SIG-M5 treated with dmso at 0.1 percent for 504 hours (cell line): ENCODE measurements around the gene UNC5C.
"Not testable (repeated sequence)": the region's sequence is repeated elsewhere in the genome, so short reads cannot be mapped to it uniquely, and the experiment has no call there.

Source experiments
- DNase-seq: peaks from one replicate; lab custom pipeline; 2025; ENCODE audit not compliant: unreplicated experiment; lab: John Stamatoyannopoulos, UW

UNC5C gene

GRCh38 chr4:95183656-95184408 lies 364.9 kb downstream of the UNC5C start:
- no peak for DNase-seq

GRCh38 chr4:95181996-95182306 lies 366.8 kb downstream of the UNC5C start:
- DNase-seq = no peak

- no peak for DNase-seq
Measured at GRCh38 chr4:95181243-95181995, 367.4 kb downstream of the UNC5C start.

GRCh38 chr4:95180531-95181242 lies 368.1 kb downstream of the UNC5C start:
- no peak for DNase-seq

GRCh38 chr4:95178938-95179337 lies 369.8 kb downstream of the UNC5C start:
- no peak for DNase-seq

GRCh38 chr4:95171377-95171776 lies 377.4 kb downstream of the UNC5C start:
- not testable (repeated sequence) for DNase-seq

- DNase-seq = no peak
Measured at GRCh38 chr4:95170176-95170575, 378.6 kb downstream of the UNC5C start.

GRCh38 chr4:95167805-95168204 lies 381.0 kb downstream of the UNC5C start:
- DNase-seq = no peak

- peak; percentile 47 for DNase-seq
Measured at GRCh38 chr4:95165926-95166524, 382.7 kb downstream of the UNC5C start.

GRCh38 chr4:95162867-95163266 lies 385.9 kb downstream of the UNC5C start:
- DNase-seq = no peak

GRCh38 chr4:95161781-95162469 lies 386.8 kb downstream of the UNC5C start:
- no peak for DNase-seq

- no peak for DNase-seq
Measured at GRCh38 chr4:95159384-95159783, 389.4 kb downstream of the UNC5C start.

- no peak for DNase-seq
Measured at GRCh38 chr4:95158626-95159025, 390.1 kb downstream of the UNC5C start.

GRCh38 chr4:95158045-95158444 lies 390.7 kb downstream of the UNC5C start:
- DNase-seq = no peak

GRCh38 chr4:95157596-95157995 lies 391.2 kb downstream of the UNC5C start:
- DNase-seq = no peak

GRCh38 chr4:95156452-95156765 lies 392.4 kb downstream of the UNC5C start:
- no peak for DNase-seq

GRCh38 chr4:95155759-95156451 lies 392.9 kb downstream of the UNC5C start:
- DNase-seq = peak; percentile 26

- DNase-seq = no peak
Measured at GRCh38 chr4:95153182-95153581, 395.6 kb downstream of the UNC5C start.

- no peak for DNase-seq
Measured at GRCh38 chr4:95151255-95151654, 397.5 kb downstream of the UNC5C start.

- no peak for DNase-seq
Measured at GRCh38 chr4:95142932-95143331, 405.8 kb downstream of the UNC5C start.

- no peak for DNase-seq
Measured at GRCh38 chr4:95141361-95141760, 407.4 kb downstream of the UNC5C start.
